HepG2 (cell line): ENCODE measurements around the gene CD58. TPM values are rescaled to one million over a fixed set of nuclear protein-coding genes. Genes with fewer than 3 reads are reported as not detected.

ENCODE experiments used
- ARID5B ChIP-seq: IDR thresholded peaks from 2 replicates; pipeline ENCODE4 v1.4.0; 2020; ENCODE audit warnings: mild to moderate bottlenecking, missing genetic modification reagents
- CCDC6 ChIP-seq: sonication (generic); formaldehyde crosslinking; IDR thresholded peaks from 2 replicates; pipeline ENCODE4 v1.8.1; 2022; ENCODE audit warnings: mild to moderate bottlenecking, missing genetic modification reagents, moderate library complexity
- JARID2 ChIP-seq: sonication (generic); formaldehyde crosslinking; IDR thresholded peaks from 2 replicates; pipeline ENCODE4 v1.8.1; 2023; ENCODE audit warnings: missing genetic modification reagents, inconsistent platforms; ENCODE audit not compliant: insufficient replicate concordance
- MTA3 ChIP-seq: sonication (generic); formaldehyde crosslinking; IDR thresholded peaks from 2 replicates; pipeline ENCODE4 v1.4.0; 2020; ENCODE audit warnings: missing genetic modification reagents
- NR2C2 ChIP-seq: sonication (generic); formaldehyde crosslinking; IDR thresholded peaks from 2 replicates; pipeline ENCODE4 v1.4.0; 2020; ENCODE audit warnings: missing genetic modification reagents, mild to moderate bottlenecking, moderate library complexity, borderline replicate concordance
- PTBP1 ChIP-seq: fragments of 200-400 bp; formaldehyde crosslinking; IDR thresholded peaks from 2 replicates; pipeline ENCODE4 v1.6.1; 2018; ENCODE audit warnings: low read length, low read depth; ENCODE audit not compliant: poor library complexity, severe bottlenecking
- RORA ChIP-seq: sonication (generic); formaldehyde crosslinking; IDR thresholded peaks from 2 replicates; pipeline ENCODE4 v1.5.0; 2020; ENCODE audit warnings: mild to moderate bottlenecking, missing genetic modification reagents, moderate library complexity
- STAT5B ChIP-seq: sonication (generic); formaldehyde crosslinking; IDR thresholded peaks from 2 replicates; pipeline ENCODE4 v1.4.0; 2020; ENCODE audit warnings: missing genetic modification reagents
- STAT6 ChIP-seq: sonication (generic); formaldehyde crosslinking; IDR thresholded peaks from 2 replicates; pipeline ENCODE4 v1.4.0; 2020; ENCODE audit warnings: missing genetic modification reagents, mild to moderate bottlenecking, borderline replicate concordance
- TGIF2 ChIP-seq: IDR thresholded peaks from 2 replicates; pipeline ENCODE4 v1.6.1; 2016; ENCODE audit warnings: control low read depth, missing compliant biosample characterization
- ZBTB43 ChIP-seq: sonication (generic); formaldehyde crosslinking; conservative IDR thresholded peaks from 2 replicates; pipeline ENCODE4 v1.4.0; 2020; ENCODE audit warnings: missing genetic modification reagents
- ZHX1 ChIP-seq: sonication (generic); formaldehyde crosslinking; IDR thresholded peaks from 2 replicates; pipeline ENCODE4 v1.8.1; 2022; ENCODE audit warnings: low read depth, mild to moderate bottlenecking, missing genetic modification reagents
- ZNF335 ChIP-seq: sonication (generic); formaldehyde crosslinking; IDR thresholded peaks from 2 replicates; pipeline ENCODE4 v1.4.0; 2020; ENCODE audit warnings: missing genetic modification reagents
- polyA plus RNA-seq, 8 experiments: library from polyadenylated mRNA; depleted of rRNA in 3 of 8; stranded (reverse) in 7 of 8; unstranded in 1 of 8; fragments of >200 nt; fragmentation: Illumina TruSeq in 4 of 8; extraction: Trizol in 4 of 8; gene quantifications; 2 replicates each; pipeline versions ENCODE4 v1.2.1 to v1.2.3, GENCODE V29; 2011 to 2016; ENCODE audit warnings: low read depth in 4 of 8, missing spikeins in 1 of 8, mixed read lengths in 1 of 8; ENCODE audit not compliant: insufficient read depth in 1 of 8
- total RNA-seq, 5 experiments: library from RNA; depleted of rRNA; stranded (reverse); fragments of >200 nt; fragmentation: Illumina TruSeq; extraction: Trizol; gene quantifications; 2 replicates each; pipeline ENCODE4 v1.2.3, GENCODE V29; 2016; ENCODE audit warnings: low read depth in 1 of 5
- TF ChIP-seq, protein P1 (sequence below): sonication (generic); formaldehyde crosslinking; IDR thresholded peaks from 2 replicates; pipeline ENCODE4 v1.4.0; 2020; ENCODE audit warnings: missing genetic modification reagents, borderline replicate concordance

The CD58 gene
- total and polyA plus RNA-seq, 2 of the 13 experiments (the other 11 are each of a cell fraction or from before 2014, with no cell fraction given) = 9.4 to 13.5 TPM

GRCh38 chr1:116465845-116466685 lies 104.8 kb downstream of the CD58 start (continued):
- TF ChIP-seq ARID5B (CRISPR knock-in tag) (peak; percentile 90), ZNF335 (CRISPR knock-in tag) (peak; percentile 78), JARID2 (CRISPR knock-in tag) (no peak), STAT6 (CRISPR knock-in tag) (no peak), MTA3 (CRISPR knock-in tag) (no peak), ZBTB43 (CRISPR knock-in tag) (peak; percentile 85; the same call in 1 of the 2 replicates), PTBP1 (no peak), STAT5B (CRISPR knock-in tag) (no peak), TGIF2 (CRISPR knock-in tag) (no peak), NR2C2 (CRISPR knock-in tag) (no peak; the same call in 1 of the 2 replicates), RORA (CRISPR knock-in tag) (0 out of 2 replicates have a peak, but pooled peaks have one; percentile 48), CCDC6 (CRISPR knock-in tag) (peak; percentile 50; the same call in 1 of the 2 replicates), ZHX1 (no peak)
- TF ChIP-seq, protein P1, sequence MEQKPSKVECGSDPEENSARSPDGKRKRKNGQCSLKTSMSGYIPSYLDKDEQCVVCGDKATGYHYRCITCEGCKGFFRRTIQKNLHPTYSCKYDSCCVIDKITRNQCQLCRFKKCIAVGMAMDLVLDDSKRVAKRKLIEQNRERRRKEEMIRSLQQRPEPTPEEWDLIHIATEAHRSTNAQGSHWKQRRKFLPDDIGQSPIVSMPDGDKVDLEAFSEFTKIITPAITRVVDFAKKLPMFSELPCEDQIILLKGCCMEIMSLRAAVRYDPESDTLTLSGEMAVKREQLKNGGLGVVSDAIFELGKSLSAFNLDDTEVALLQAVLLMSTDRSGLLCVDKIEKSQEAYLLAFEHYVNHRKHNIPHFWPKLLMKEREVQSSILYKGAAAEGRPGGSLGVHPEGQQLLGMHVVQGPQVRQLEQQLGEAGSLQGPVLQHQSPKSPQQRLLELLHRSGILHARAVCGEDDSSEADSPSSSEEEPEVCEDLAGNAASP = peak; percentile 87
